B cell (primary cell): ENCODE measurements around the gene APEX1. TPM values are rescaled to one million over a fixed set of nuclear protein-coding genes. Genes with fewer than 3 reads are reported as not detected.

Experiments used
- ATAC-seq: fragments of 200-7000 bp; cut with Tn5 transposase; one replicate; pipeline ENCODE4 v1.10.0; 2021; ENCODE audit warnings: low read depth, mild to moderate bottlenecking, moderate number of reproducible peaks, moderate library complexity
- CTCF ChIA-PET: fragments of 350-600 bp; sonication (Branson Sonifier 250); formaldehyde crosslinking; loops from one replicate; lab custom pipeline; 2021; ENCODE audit warnings: antibody characterized with exemption, inconsistent platforms; lab: Charles Lee
- POLR2A ChIA-PET: fragments of 350-600 bp; sonication (Branson Sonifier 250); formaldehyde crosslinking; loops from one replicate; lab custom pipeline; 2021; ENCODE audit warnings: antibody characterized with exemption; lab: Charles Lee
- DNase-seq: peaks from one replicate; pipeline ENCODE4 v3.0.0; 2013
- H2AFZ ChIP-seq: 2 replicates; pipeline ENCODE4 v1.6.1; 2012; ENCODE audit warnings: mild to moderate bottlenecking, low read depth, low read length; ENCODE audit not compliant: insufficient read depth, poor library complexity, severe bottlenecking
- H3K27ac ChIP-seq, 2 donors: 1 replicate in 1 of 2; 2 replicates in 1 of 2; pipeline ENCODE4 v1.5.1; 2012 to 2013; ENCODE audit warnings: low read length in 2 of 2, mild to moderate bottlenecking in 2 of 2, moderate library complexity in 1 of 2
- H3K27me3 ChIP-seq, 4 experiments: fragments of 200-600 bp in 1 of 4; sonication (generic) in 1 of 4; replicated peaks in 1 of 4; 1 replicate in 2 of 4; 2 replicates in 2 of 4; pipeline versions ENCODE4 v1.6.1 to v1.7.0; 2013 to 2016; ENCODE audit warnings: low read length in 3 of 4, mild to moderate bottlenecking in 2 of 4, mixed read lengths in 1 of 4, moderate library complexity in 1 of 4; ENCODE audit not compliant: insufficient read depth in 4 of 4, control insufficient read depth in 3 of 4; ENCODE audit errors: control extremely low read depth in 1 of 4
- H3K36me3 ChIP-seq, 2 experiments: replicated peaks in 1 of 2; 1 replicate in 1 of 2; 2 replicates in 1 of 2; pipeline versions ENCODE4 v1.6.1 to v1.7.1; 2013; ENCODE audit warnings: low read length in 1 of 2; ENCODE audit not compliant: insufficient read depth in 2 of 2, control insufficient read depth in 1 of 2; ENCODE audit errors: control extremely low read depth in 1 of 2, extremely low read depth in 1 of 2
- H3K4me1 ChIP-seq, 2 donors: fragments of 200-600 bp in 1 of 2; sonication (generic) in 1 of 2; 1 replicate in 1 of 2; 2 replicates in 1 of 2; pipeline versions ENCODE4 v1.5.1 to v1.6.1; 2013 to 2017; ENCODE audit warnings: low read length in 2 of 2; ENCODE audit not compliant: control insufficient read depth in 2 of 2, insufficient read depth in 2 of 2
- H3K4me2 ChIP-seq: replicated peaks from 2 replicates; pipeline ENCODE3; 2012; ENCODE audit warnings: mild to moderate bottlenecking, low read depth, low read length; ENCODE audit not compliant: poor library complexity, severe bottlenecking
- H3K4me3 ChIP-seq, 5 experiments: fragments of 200-600 bp in 1 of 5; sonication (generic) in 1 of 5; 1 replicate in 3 of 5; 2 replicates in 2 of 5; pipeline versions ENCODE4 v1.5.1 to v1.7.0; 2011 to 2016; ENCODE audit warnings: low read length in 4 of 5, mild to moderate bottlenecking in 4 of 5, low read depth in 2 of 5, control low read depth in 1 of 5, moderate library complexity in 1 of 5; ENCODE audit not compliant: insufficient read depth in 1 of 5; ENCODE audit errors: control extremely low read depth in 1 of 5, extremely low read depth in 1 of 5
- H3K79me2 ChIP-seq: fragments of 200-600 bp; sonication (generic); one replicate; pipeline ENCODE4 v1.6.0; 2016; ENCODE audit warnings: low read length; ENCODE audit not compliant: control insufficient read depth, insufficient read depth
- H3K9ac ChIP-seq: fragments of 200-600 bp; sonication (generic); 2 replicates; pipeline ENCODE4 v1.6.1; 2017; ENCODE audit warnings: mild to moderate bottlenecking, low read length, moderate library complexity
- H3K9me3 ChIP-seq, 3 donors: one replicate each; pipeline versions ENCODE4 v1.6.1 to v1.7.1; 2013; ENCODE audit warnings: low read length in 2 of 3; ENCODE audit not compliant: control insufficient read depth in 2 of 3, insufficient read depth in 1 of 3; ENCODE audit errors: control extremely low read depth in 1 of 3
- H4K20me1 ChIP-seq: 2 replicates; pipeline ENCODE4 v1.6.0; 2012; ENCODE audit warnings: mild to moderate bottlenecking, low read length; ENCODE audit not compliant: insufficient read depth, control insufficient read depth, poor library complexity, severe bottlenecking
- H3K27ac Mint-ChIP-seq: one replicate; pipeline ENCODE4 v1.8.0; 2021; ENCODE audit warnings: mixed read lengths
- H3K27me3 Mint-ChIP-seq: one replicate; pipeline ENCODE4 v1.8.0; 2021; ENCODE audit warnings: mixed read lengths
- H3K4me1 Mint-ChIP-seq: one replicate; pipeline ENCODE4 v1.8.0; 2021; ENCODE audit warnings: mixed read lengths
- H3K4me3 Mint-ChIP-seq: one replicate; pipeline ENCODE4 v1.8.0; 2021; ENCODE audit warnings: mixed read lengths
- H3K9me3 Mint-ChIP-seq: one replicate; pipeline ENCODE4 v1.8.0; 2022; ENCODE audit warnings: mixed read lengths; ENCODE audit not compliant: insufficient read depth
- CTCF ChIP-seq: fragments of 200-600 bp; IDR thresholded peaks from one replicate; pipeline ENCODE4 v1.8.0; 2022; ENCODE audit warnings: antibody characterized with exemption, mild to moderate bottlenecking
- EZH2 ChIP-seq: IDR thresholded peaks from 2 replicates; pipeline ENCODE4 v1.6.1; 2012; ENCODE audit warnings: borderline replicate concordance, low read depth, mild to moderate bottlenecking, moderate library complexity, low read length; ENCODE audit not compliant: insufficient read depth, poor library complexity, severe bottlenecking
- WGBS: methylation state at CpG from one replicate; pipeline ENCODE4 v1.1.5; 2013; ENCODE audit warnings: missing lambda C conversion rate; ENCODE audit not compliant: insufficient coverage; 5-methylcytosine and 5-hydroxymethylcytosine counted together
- intact Hi-C: fragments of 100-400 bp; cut with micrococcal nuclease; formaldehyde crosslinking; loops from one replicate; pipeline ENCODE4 v1.10.0; 2022
- polyA plus RNA-seq: library from polyadenylated mRNA; depleted of rRNA; stranded (reverse); fragments of >200 nt; gene quantifications from 2 replicates; pipeline ENCODE4 v1.2.3, GENCODE V29; 2012
- total RNA-seq, 2 donors: library from RNA; stranded (reverse); fragments of 120-200 nt in 1 of 2; gene quantifications; 1 replicate in 1 of 2; 2 replicates in 1 of 2; pipeline versions ENCODE4 v1.2.3 to v1.2.4, GENCODE V29; 2013 to 2022

The APEX1 gene
- total and polyA plus RNA-seq, 2 donors (not counting 1 experiment from before 2014, with no cell fraction given), result 103 to 169 TPM

- intact Hi-C loops, result loop anchor here (5.0 kb wide), 1 partner anchor 37 kb away; no protein-coding TSS in a partner anchor
- Histone ChIP-seq H3K9ac (no peak overlapping the region), H3K27me3 (no peaks in the 10 kb centered on the region), H4K20me1 (no peaks in the 10 kb centered on the region), H3K9me3 (no peaks in the 10 kb centered on the region), H3K4me3 (no peak overlapping the region), H3K4me1 (peaks cover 46 to 52% of the 10 kb centered on the region in 2 donors), H3K4me2 (no peak overlapping the region), H2AFZ (no peak overlapping the region), H3K79me2 (no peaks in the 10 kb centered on the region), H3K36me3 (no peaks in the 10 kb centered on the region), H3K27ac (no peak overlapping the region)
- ATAC-seq (no peak), DNase-seq (no peak)
- TF ChIP-seq CTCF (no peak), EZH2 (no peak)
- no peak overlapping the region for H3K27ac Mint-ChIP-seq
- no peaks in the 10 kb centered on the region for H3K9me3 Mint-ChIP-seq
- ChIA-PET CTCF (no interaction called here), POLR2A (interaction anchor here (1.2 kb wide), 1 partner anchor 25 kb away, joined by 3 read pairs; no protein-coding TSS in a partner anchor)
- peaks cover 66% of the 10 kb centered on the region for H3K4me1 Mint-ChIP-seq
- no peak overlapping the region for H3K4me3 Mint-ChIP-seq
- no peaks in the 10 kb centered on the region for H3K27me3 Mint-ChIP-seq
- 87% methylated on average over 8 of the region's 8 CpGs for WGBS
Measured at GRCh38 chr14:20494935-20495766, 40.1 kb downstream of the APEX1 start.

- Histone ChIP-seq H3K36me3 (no peaks in the 10 kb centered on the region), H3K4me2 (peak overlapping the region; percentile 8), H3K27ac (no peak overlapping the region), H3K9me3 (no peaks in the 10 kb centered on the region), H3K4me3 (no peak overlapping the region), H4K20me1 (no peaks in the 10 kb centered on the region), H3K27me3 (no peaks in the 10 kb centered on the region), H2AFZ (peak overlapping the region; percentile 31), H3K79me2 (no peaks in the 10 kb centered on the region), H3K9ac (no peak overlapping the region), H3K4me1 (peaks cover 18 to 19% of the 10 kb centered on the region in 2 donors)
- H3K4me1 Mint-ChIP-seq, result peaks cover 45% of the 10 kb centered on the region
- ATAC-seq (no peak), DNase-seq (no peak)
- CTCF ChIA-PET, result interaction anchor here (0.7 kb wide), 1 partner anchor 28 kb away, joined by 3 read pairs; no protein-coding TSS in a partner anchor
- intact Hi-C loops, result no loop called here
- no peaks in the 10 kb centered on the region for H3K9me3 Mint-ChIP-seq
- no peaks in the 10 kb centered on the region for H3K27me3 Mint-ChIP-seq
- H3K27ac Mint-ChIP-seq, result peak overlapping the region; percentile 26
- H3K4me3 Mint-ChIP-seq, result no peak overlapping the region
- WGBS, result 89% methylated on average over 1 of the region's 2 CpGs
- POLR2A ChIA-PET, result no interaction called here
- TF ChIP-seq CTCF, result no peak
- TF ChIP-seq EZH2, result no peak
Measured at GRCh38 chr14:20498622-20499021, 43.6 kb downstream of the APEX1 start.
